ENCODE results near the gene GSG1L2.

The GSG1L2 gene

GRCh38 chr17:9821921-9822320 lies at the start of gene GSG1L2:
Gene GSG1L2 (minus strand): TSS chr17:9822079. CDS start chr17:9822071, 8 bp downstream.
- no peak for ATAC-seq
- no peak for DNase-seq

GRCh38 chr17:9868552-9868951 lies 46.7 kb upstream of the GSG1L2 start:
- DNase-seq (no peak), ATAC-seq (no peak)

GRCh38 chr17:9865586-9865985 lies 43.7 kb upstream of the GSG1L2 start:
- ATAC-seq (no peak), DNase-seq (no peak)

GRCh38 chr17:9862949-9863348 lies 41.1 kb upstream of the GSG1L2 start:
- no peak for ATAC-seq
- no peak for DNase-seq

- no peak for ATAC-seq
- no peak for DNase-seq
Observed at GRCh38 chr17:9862220-9862619, 40.3 kb upstream of the GSG1L2 start.

- ATAC-seq: no peak
- DNase-seq: no peak
Observed at GRCh38 chr17:9860851-9861250, 39.0 kb upstream of the GSG1L2 start.

- no peak for ATAC-seq
- DNase-seq: no peak
Observed at GRCh38 chr17:9859781-9860180, 37.9 kb upstream of the GSG1L2 start.

- ATAC-seq (no peak), DNase-seq (no peak)
Observed at GRCh38 chr17:9855036-9855435, 33.2 kb upstream of the GSG1L2 start.

GRCh38 chr17:9854255-9854654 lies 32.4 kb upstream of the GSG1L2 start:
- ATAC-seq: no peak
- no peak for DNase-seq

GRCh38 chr17:9850151-9850550 lies 28.3 kb upstream of the GSG1L2 start:
- DNase-seq: no peak
- no peak for ATAC-seq

- no peak for ATAC-seq
- DNase-seq: no peak
Observed at GRCh38 chr17:9845306-9845705, 23.4 kb upstream of the GSG1L2 start.

- DNase-seq (no peak), ATAC-seq (no peak)
Observed at GRCh38 chr17:9844153-9844552, 22.3 kb upstream of the GSG1L2 start.

- DNase-seq: no peak
- ATAC-seq: no peak
Observed at GRCh38 chr17:9843152-9844010, 21.5 kb upstream of the GSG1L2 start.

GRCh38 chr17:9842057-9842758 lies 20.3 kb upstream of the GSG1L2 start:
- no peak for DNase-seq
- no peak for ATAC-seq

GRCh38 chr17:9839433-9839832 lies 17.6 kb upstream of the GSG1L2 start:
- ATAC-seq (no peak), DNase-seq (no peak)

GRCh38 chr17:9837551-9838471 lies 15.9 kb upstream of the GSG1L2 start:
- ATAC-seq (no peak), DNase-seq (no peak)

- no peak for ATAC-seq
- DNase-seq: no peak
Observed at GRCh38 chr17:9833922-9834321, 12.0 kb upstream of the GSG1L2 start.

GRCh38 chr17:9830711-9831110 lies 8.8 kb upstream of the GSG1L2 start:
- ATAC-seq (no peak), DNase-seq (no peak)

GRCh38 chr17:9829343-9829742 lies 7.5 kb upstream of the GSG1L2 start:
- ATAC-seq (no peak), DNase-seq (no peak)

- no peak for DNase-seq
- ATAC-seq: no peak
Observed at GRCh38 chr17:9828296-9829295, 6.7 kb upstream of the GSG1L2 start.

GRCh38 chr17:9825641-9826150 lies 3.8 kb upstream of the GSG1L2 start, which contains the start of gene GLP2R:
Gene GLP2R (plus strand): TSS chr17:9825924. CDS start chr17:9826064, 140 bp downstream.
- no peak for ATAC-seq
- no peak for DNase-seq
